SK-N-SH treated with all-trans-retinoic acid at 6 μM for 48 hours (cell line): Measurements from ENCODE around the gene TPO.
"Not testable (repeated sequence)": the region's sequence is repeated elsewhere in the genome, so short reads cannot be mapped to it uniquely, and the experiment has no call there.

Source experiments
- ISL1 ChIP-seq: fragments of 250-450 bp; sonication (Bioruptor Pico); IDR thresholded peaks from 2 replicates; pipeline ENCODE4 v2.1.2; 2022; ENCODE audit warnings: mild to moderate bottlenecking, moderate library complexity
- OSR1 ChIP-seq: fragments of 250-450 bp; sonication (Bioruptor Pico); IDR thresholded peaks from 2 replicates; pipeline ENCODE4 v1.8.0; 2022; ENCODE audit warnings: moderate library complexity, mild to moderate bottlenecking, inconsistent platforms
- RARB ChIP-seq: fragments of 250-450 bp; sonication (Bioruptor Pico); IDR thresholded peaks from 2 replicates; pipeline ENCODE4 v1.8.0; 2021; ENCODE audit warnings: mild to moderate bottlenecking, moderate library complexity
- ZFP30 ChIP-seq: fragments of 450-650 bp; formaldehyde crosslinking; IDR thresholded peaks from 2 replicates; pipeline ENCODE4 v1.5.0; 2022; ENCODE audit warnings: mild to moderate bottlenecking, moderate library complexity
- ZNF70 ChIP-seq: fragments of 450-650 bp; formaldehyde crosslinking; IDR thresholded peaks from 2 replicates; pipeline ENCODE4 v1.5.0; 2020; ENCODE audit warnings: mild to moderate bottlenecking, moderate library complexity
- ZNF8 ChIP-seq: fragments of 450-650 bp; formaldehyde crosslinking; IDR thresholded peaks from 2 replicates; pipeline ENCODE4 v1.5.0; 2020; ENCODE audit warnings: mild to moderate bottlenecking, moderate library complexity
- TF ChIP-seq, protein P1 (sequence below): fragments of 250-450 bp; sonication (Bioruptor Pico); IDR thresholded peaks from 2 replicates; pipeline ENCODE4 v1.8.0; 2020; ENCODE audit warnings: mild to moderate bottlenecking, moderate library complexity, borderline replicate concordance

DNA sequence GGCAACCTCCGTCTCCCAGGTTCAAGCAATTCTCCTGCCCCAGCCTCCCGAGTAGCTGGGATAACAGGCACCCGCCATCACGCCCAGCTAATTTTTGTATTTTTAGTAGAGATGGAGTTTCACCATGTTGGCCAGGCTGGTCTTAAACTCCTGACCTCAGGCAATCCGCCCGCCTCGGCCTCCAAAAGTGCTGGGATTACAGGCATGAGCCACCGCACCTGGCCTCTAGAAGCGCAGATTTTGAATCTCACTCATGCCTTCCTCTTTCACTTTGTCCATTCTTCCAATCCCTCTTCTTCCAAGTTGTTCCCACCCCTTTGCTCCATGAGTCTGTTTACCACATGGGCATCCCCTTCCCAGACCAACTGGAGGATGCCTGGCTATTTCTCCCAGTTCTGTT, 79.0 kb downstream of the TPO start:
- TF ChIP-seq OSR1; RARB; ZNF70 (CRISPR knock-in tag); ISL1 (CRISPR knock-in tag); ZFP30 (CRISPR knock-in tag); ZNF8 (CRISPR knock-in tag): not testable (repeated sequence)
- TF ChIP-seq, protein P1, sequence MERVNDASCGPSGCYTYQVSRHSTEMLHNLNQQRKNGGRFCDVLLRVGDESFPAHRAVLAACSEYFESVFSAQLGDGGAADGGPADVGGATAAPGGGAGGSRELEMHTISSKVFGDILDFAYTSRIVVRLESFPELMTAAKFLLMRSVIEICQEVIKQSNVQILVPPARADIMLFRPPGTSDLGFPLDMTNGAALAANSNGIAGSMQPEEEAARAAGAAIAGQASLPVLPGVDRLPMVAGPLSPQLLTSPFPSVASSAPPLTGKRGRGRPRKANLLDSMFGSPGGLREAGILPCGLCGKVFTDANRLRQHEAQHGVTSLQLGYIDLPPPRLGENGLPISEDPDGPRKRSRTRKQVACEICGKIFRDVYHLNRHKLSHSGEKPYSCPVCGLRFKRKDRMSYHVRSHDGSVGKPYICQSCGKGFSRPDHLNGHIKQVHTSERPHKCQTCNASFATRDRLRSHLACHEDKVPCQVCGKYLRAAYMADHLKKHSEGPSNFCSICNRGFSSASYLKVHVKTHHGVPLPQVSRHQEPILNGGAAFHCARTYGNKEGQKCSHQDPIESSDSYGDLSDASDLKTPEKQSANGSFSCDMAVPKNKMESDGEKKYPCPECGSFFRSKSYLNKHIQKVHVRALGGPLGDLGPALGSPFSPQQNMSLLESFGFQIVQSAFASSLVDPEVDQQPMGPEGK, result not testable (repeated sequence)
